Measurements from ENCODE around the gene CDK14. TPM values are rescaled to one million over a fixed set of nuclear protein-coding genes. Genes with fewer than 3 reads are reported as not detected.

CDK14 gene
- total RNA-seq, 1 donor from 2014 or later: 64.6 TPM

DNA sequence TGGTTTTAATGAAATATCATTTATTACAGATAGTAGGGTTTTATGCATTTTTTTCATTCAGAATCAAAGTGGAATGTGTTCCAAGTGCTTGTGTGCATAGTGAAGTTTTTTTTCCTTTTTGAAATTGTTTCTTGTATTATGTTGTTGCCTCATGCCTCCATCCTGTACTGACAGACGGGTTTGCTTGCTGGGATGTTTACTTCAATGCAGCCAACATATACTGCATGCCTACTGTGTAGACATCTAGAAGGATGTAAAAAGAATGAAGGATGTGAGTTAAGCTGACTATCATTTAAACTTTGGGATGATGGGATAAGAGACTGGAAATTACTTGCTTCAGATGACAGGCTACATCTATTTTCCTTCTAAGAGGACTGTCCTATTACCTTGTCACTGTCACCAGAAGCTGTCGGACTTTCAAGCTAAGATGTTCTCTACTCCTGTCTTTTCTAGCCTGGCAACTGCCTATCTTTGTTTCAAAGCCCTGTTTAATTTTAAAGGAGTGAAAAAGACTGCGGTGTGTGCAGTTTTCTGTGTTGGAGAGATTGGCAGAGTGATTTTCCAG lies 243.7 kb downstream of the CDK14 start:
- Mint-ChIP-seq H3K9me3 (peaks cover 13% of the 10 kb centered on the region), H3K36me3 (peaks cover 19% of the 10 kb centered on the region), H3K4me3 (no peak overlapping the region), H3K27ac (no peak overlapping the region), H3K4me1 (peaks cover 4% of the 10 kb centered on the region), H3K27me3 (ENCODE audit: low read depth) (no peaks in the 10 kb centered on the region)
- TF ChIP-seq CTCF (IDR thresholded peaks at IDR 0.05; ENCODE audit: unreplicated experiment): no peak
- no peak for DNase-seq (ENCODE audit: low spot score in 2 of 2, unreplicated experiment in 2 of 2)

- no peak for DNase-seq (ENCODE audit: low spot score in 2 of 2, unreplicated experiment in 2 of 2)
- peaks cover 17% of the 10 kb centered on the region for H3K36me3 Mint-ChIP-seq
- H3K4me1 Mint-ChIP-seq: peaks cover 4% of the 10 kb centered on the region
- no peak overlapping the region for H3K27ac Mint-ChIP-seq
- no peak overlapping the region for H3K4me3 Mint-ChIP-seq
- H3K9me3 Mint-ChIP-seq: peaks cover 13% of the 10 kb centered on the region
- no peaks in the 10 kb centered on the region for H3K27me3 Mint-ChIP-seq (ENCODE audit: low read depth)
- TF ChIP-seq CTCF (IDR thresholded peaks at IDR 0.05; ENCODE audit: unreplicated experiment): no peak
Measured at GRCh38 chr7:90841759-90842429, 245.8 kb downstream of the CDK14 start.

DNA sequence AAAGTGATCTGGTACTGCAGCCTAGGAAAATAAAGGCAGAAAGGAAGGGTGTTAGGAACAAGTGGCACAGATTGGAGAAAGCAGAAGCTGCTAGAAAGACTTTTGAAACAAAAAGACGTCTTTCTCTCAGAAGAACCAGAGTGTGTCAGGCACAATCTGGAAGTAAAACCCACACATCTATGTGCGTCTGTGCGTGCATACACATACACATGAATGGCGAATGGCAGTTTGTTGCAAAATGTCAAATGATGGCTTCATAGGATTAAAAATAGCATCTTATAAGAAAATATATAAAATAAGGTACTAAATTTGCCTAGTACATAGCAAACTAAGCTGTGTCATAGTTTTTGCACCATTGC lies 246.3 kb downstream of the CDK14 start:
- peaks cover 13% of the 10 kb centered on the region for H3K9me3 Mint-ChIP-seq
- peaks cover 4% of the 10 kb centered on the region for H3K4me1 Mint-ChIP-seq
- H3K27ac Mint-ChIP-seq: no peak overlapping the region
- peaks cover 17% of the 10 kb centered on the region for H3K36me3 Mint-ChIP-seq
- DNase-seq (ENCODE audit: low spot score in 2 of 2, unreplicated experiment in 2 of 2): no peak
- TF ChIP-seq CTCF (IDR thresholded peaks at IDR 0.05; ENCODE audit: unreplicated experiment): no peak
- H3K4me3 Mint-ChIP-seq: no peak overlapping the region
- no peaks in the 10 kb centered on the region for H3K27me3 Mint-ChIP-seq (ENCODE audit: low read depth)

GRCh38 chr7:90843472-90843871 lies 247.4 kb downstream of the CDK14 start:
- Mint-ChIP-seq H3K27ac (no peak overlapping the region), H3K27me3 (ENCODE audit: low read depth) (no peaks in the 10 kb centered on the region), H3K4me3 (no peak overlapping the region), H3K9me3 (peaks cover 8% of the 10 kb centered on the region), H3K36me3 (peaks cover 10% of the 10 kb centered on the region), H3K4me1 (peaks cover 4% of the 10 kb centered on the region)
- no peak for DNase-seq (ENCODE audit: low spot score in 2 of 2, unreplicated experiment in 2 of 2)
- TF ChIP-seq CTCF (IDR thresholded peaks at IDR 0.05; ENCODE audit: unreplicated experiment): no peak

DNA sequence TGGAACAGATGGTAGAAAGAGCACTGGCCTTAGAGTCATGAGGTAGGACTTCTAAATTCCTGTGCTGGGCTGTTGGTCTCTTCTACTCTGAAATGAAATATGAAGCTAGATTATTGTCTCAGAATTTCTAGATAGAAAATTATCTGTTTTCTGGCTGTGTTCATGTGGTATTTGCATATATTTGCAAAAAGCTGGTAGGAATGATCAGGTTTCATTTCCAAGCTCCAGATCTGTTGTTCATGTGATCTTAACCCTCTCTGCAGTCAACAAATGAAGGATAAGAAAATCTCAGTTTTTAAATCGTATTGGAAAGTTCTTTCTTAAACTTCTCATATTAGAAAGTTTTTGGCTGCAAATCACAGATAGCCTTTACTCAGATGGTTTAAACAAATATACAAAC lies 248.3 kb downstream of the CDK14 start:
- Mint-ChIP-seq H3K4me1 (peaks cover 4% of the 10 kb centered on the region), H3K27me3 (ENCODE audit: low read depth) (no peaks in the 10 kb centered on the region), H3K9me3 (peaks cover 5% of the 10 kb centered on the region), H3K4me3 (no peak overlapping the region), H3K27ac (no peak overlapping the region), H3K36me3 (peaks cover 3% of the 10 kb centered on the region)
- no peak for DNase-seq (ENCODE audit: low spot score in 2 of 2, unreplicated experiment in 2 of 2)
- TF ChIP-seq CTCF (IDR thresholded peaks at IDR 0.05; ENCODE audit: unreplicated experiment): no peak
